Kidney (tissue), 14 donors: ENCODE measurements around the gene ARSA. TPM values are rescaled to one million over a fixed set of nuclear protein-coding genes. Genes with fewer than 3 reads are reported as not detected.
"Not testable (repeated sequence)": the region's sequence is repeated elsewhere in the genome, so short reads cannot be mapped to it uniquely, and the experiment has no call there.

ENCODE experiments used
- DNase-seq, 5 donors: peaks; one replicate each; pipeline ENCODE4 v3.0.0-alpha.2; 2013 to 2020
- FAIRE-seq: peaks from 2 replicates; lab custom pipeline; 2012; peaks lifted over from hg19 to GRCh38; lab: Jason Lieb, UNC
- H3K27ac ChIP-seq, 2 donors: one replicate each; pipeline ENCODE4 v1.7.0; 2013; ENCODE audit warnings: low read depth in 2 of 2, low read length in 2 of 2, inconsistent platforms in 1 of 2
- H3K27me3 ChIP-seq: one replicate; pipeline ENCODE4 v1.7.1; 2013; ENCODE audit warnings: low read length, inconsistent platforms; ENCODE audit not compliant: control insufficient read depth, insufficient read depth
- H3K36me3 ChIP-seq, 3 donors: one replicate each; pipeline versions ENCODE4 v1.7.0 to v1.7.1; 2013; ENCODE audit warnings: low read length in 3 of 3, control low read depth in 1 of 3, inconsistent platforms in 1 of 3; ENCODE audit not compliant: insufficient read depth in 3 of 3, control insufficient read depth in 2 of 3
- H3K4me1 ChIP-seq, 3 donors: one replicate each; pipeline versions ENCODE4 v1.7.0 to v1.7.1; 2013; ENCODE audit warnings: low read length in 3 of 3, inconsistent platforms in 1 of 3, low read depth in 1 of 3; ENCODE audit not compliant: control insufficient read depth in 2 of 3, insufficient read depth in 2 of 3
- H3K4me3 ChIP-seq, 3 donors: one replicate each; pipeline versions ENCODE4 v1.7.0 to v1.8.1; 2013; ENCODE audit warnings: low read length in 3 of 3, control low read depth in 1 of 3, inconsistent platforms in 1 of 3
- H3K9ac ChIP-seq, 3 donors: one replicate each; pipeline versions ENCODE4 v1.7.0 to v1.7.1; 2013; ENCODE audit warnings: low read length in 3 of 3, control low read depth in 1 of 3, inconsistent platforms in 1 of 3
- H3K9me3 ChIP-seq, 3 donors: one replicate each; pipeline versions ENCODE4 v1.7.0 to v1.7.1; 2013; ENCODE audit warnings: low read length in 3 of 3, control low read depth in 1 of 3, inconsistent platforms in 1 of 3; ENCODE audit not compliant: control insufficient read depth in 2 of 3, insufficient read depth in 1 of 3
- CTCF ChIP-seq: IDR thresholded peaks from 3 replicates; pipeline ENCODE4 v1.5.1; 2012; ENCODE audit warnings: mild to moderate bottlenecking, moderate library complexity, borderline replicate concordance; ENCODE audit not compliant: insufficient read depth; ENCODE audit errors: extremely low read depth
- intact Hi-C: fragments of 100-400 bp; cut with DNase I; formaldehyde crosslinking; loops from one replicate; pipeline ENCODE4 v1.11.1; 2022
- polyA plus RNA-seq: library from polyadenylated mRNA; stranded (reverse); fragments of 350-450 nt; fragmentation: Illumina TruSeq; extraction: RNeasy Lipid Tissue Mini Kit (QIAGEN cat#74804); gene quantifications from one replicate; pipeline ENCODE4 v1.2.3, GENCODE V29; 2014; ENCODE audit warnings: low read depth, low replicate concordance; ENCODE audit not compliant: insufficient read depth
- total RNA-seq: library from RNA; stranded (reverse); fragmentation: NEBNext Ultra II Directional; extraction: Animal tissue kit (Norgen Biotek cat#: 25700); gene quantifications from one replicate; pipeline ENCODE4 v1.2.1, GENCODE V29; 2021
- donor health status: control.
- donor health status: control.
- donor health status: control.
- donor health status: control.
- donor health status: control.
- donor health status: DM: yes; HTN: yes; CAD: no.
- donor health status: Normal renal cell carcinoma (clear cell type).

Gene ARSA
- total and polyA plus RNA-seq, 2 donors from 2014 or later: 52.8 to 53.0 TPM

- Histone ChIP-seq H3K4me3 (no peak overlapping the region), H3K27me3 (no peaks in the 10 kb centered on the region), H3K4me1 (no peaks in the 10 kb centered on the region), H3K27ac (no peak overlapping the region), H3K9me3 (no peaks in the 10 kb centered on the region), H3K9ac (no peak overlapping the region), H3K36me3 (no peaks in the 10 kb centered on the region)
- no peak for TF ChIP-seq CTCF
- FAIRE-seq (no peak), DNase-seq (no peak)
- intact Hi-C loops: no loop called here
Measured at GRCh38 chr22:50665738-50666137, 37.8 kb upstream of the ARSA start.

- intact Hi-C loops: no loop called here
- Histone ChIP-seq H3K4me3 (no peak overlapping the region), H3K9me3 (no peaks in the 10 kb centered on the region), H3K9ac (no peak overlapping the region), H3K27me3 (no peaks in the 10 kb centered on the region), H3K36me3 (no peaks in the 10 kb centered on the region), H3K4me1 (no peaks in the 10 kb centered on the region), H3K27ac (no peak overlapping the region)
- FAIRE-seq: no peak
- no peak for DNase-seq
- no peak for TF ChIP-seq CTCF
Measured at GRCh38 chr22:50665212-50665611, 37.3 kb upstream of the ARSA start.

GRCh38 chr22:50660306-50660705 lies 32.4 kb upstream of the ARSA start:
- no peak overlapping the region for H3K4me3 ChIP-seq
- no peaks in the 10 kb centered on the region for H3K36me3 ChIP-seq
- no peak overlapping the region for H3K27ac ChIP-seq
- H3K4me1 ChIP-seq: peaks cover 0 to 7% (median 7%) of the 10 kb centered on the region in 3 donors
- H3K9ac ChIP-seq: no peak overlapping the region
- no peaks in the 10 kb centered on the region for H3K27me3 ChIP-seq
- TF ChIP-seq CTCF: no peak
- DNase-seq: no peak
- no peak for FAIRE-seq
- no peaks in the 10 kb centered on the region for H3K9me3 ChIP-seq
- intact Hi-C loops: no loop called here

GRCh38 chr22:50659711-50660110 lies 31.8 kb upstream of the ARSA start:
- H3K27ac ChIP-seq, H3K4me3 ChIP-seq, H3K36me3 ChIP-seq, H3K9me3 ChIP-seq, H3K4me1 ChIP-seq, FAIRE-seq, H3K27me3 ChIP-seq, H3K9ac ChIP-seq, DNase-seq, intact Hi-C loops: not testable (repeated sequence)
